Suppressor macrophage treated with lipopolysaccharide for 4 hours (primary cell): ENCODE results near the gene HS6ST1.
A peak's percentile ranks its signal among the peaks of the same experiment; 100 is the strongest.
"Not testable (repeated sequence)": the region's sequence is repeated elsewhere in the genome, so short reads cannot be mapped to it uniquely, and the experiment has no call there.

Source experiments
- DNase-seq: peaks from one replicate; pipeline ENCODE4 v3.0.0-alpha.2; 2020

HS6ST1 gene

GRCh38 chr2:128279009-128279408 lies 39.7 kb downstream of the HS6ST1 start:
- peak; percentile 38 for DNase-seq

- no peak for DNase-seq
These were observed 40.5 kb downstream of the HS6ST1 start for GRCh38 chr2:128277961-128278681.

- DNase-seq = no peak
These were observed 41.6 kb downstream of the HS6ST1 start for GRCh38 chr2:128276878-128277675.

- no peak for DNase-seq
These were observed 43.1 kb downstream of the HS6ST1 start for GRCh38 chr2:128275498-128276045.

- DNase-seq = no peak
These were observed 44.5 kb downstream of the HS6ST1 start for GRCh38 chr2:128274218-128274617.

- no peak for DNase-seq
These were observed 45.1 kb downstream of the HS6ST1 start for GRCh38 chr2:128273469-128274081.

GRCh38 chr2:128272601-128273468 lies 45.8 kb downstream of the HS6ST1 start:
- DNase-seq = no peak

- no peak for DNase-seq
These were observed 46.6 kb downstream of the HS6ST1 start for GRCh38 chr2:128271911-128272600.

GRCh38 chr2:128271597-128271910 lies 47.1 kb downstream of the HS6ST1 start:
- DNase-seq = no peak

- no peak for DNase-seq
These were observed 47.7 kb downstream of the HS6ST1 start for GRCh38 chr2:128270672-128271596.

GRCh38 chr2:128269990-128270671 lies 48.5 kb downstream of the HS6ST1 start:
- DNase-seq = no peak

GRCh38 chr2:128269063-128269989 lies 49.3 kb downstream of the HS6ST1 start:
- no peak for DNase-seq

- not testable (repeated sequence) for DNase-seq
These were observed 50.1 kb downstream of the HS6ST1 start for GRCh38 chr2:128268611-128269010.

GRCh38 chr2:128268145-128268544 lies 50.5 kb downstream of the HS6ST1 start:
- not testable (repeated sequence) for DNase-seq

GRCh38 chr2:128267649-128268048 lies 51.0 kb downstream of the HS6ST1 start:
- DNase-seq = not testable (repeated sequence)

- DNase-seq = not testable (repeated sequence)
These were observed 51.5 kb downstream of the HS6ST1 start for GRCh38 chr2:128267197-128267596.

GRCh38 chr2:128266463-128266862 lies 52.2 kb downstream of the HS6ST1 start:
- DNase-seq = not testable (repeated sequence)

GRCh38 chr2:128265608-128265993 lies 53.1 kb downstream of the HS6ST1 start:
- DNase-seq = not testable (repeated sequence)
